GM23338 (cell line): ENCODE results near the gene PVALB. TPM values are rescaled to one million over a fixed set of nuclear protein-coding genes. Genes with fewer than 3 reads are reported as not detected.

Source experiments
- ATAC-seq: fragments of 200-7000 bp; cut with Tn5 transposase; 3 replicates; pipeline ENCODE4 v1.9.1; 2020
- DNase-seq: peaks from one replicate; pipeline ENCODE4 v3.0.0-alpha.2; 2015; ENCODE audit warnings: low spot score
- H2AFZ ChIP-seq: fragments of 200-600 bp; sonication (generic); 2 replicates; pipeline ENCODE4 v1.8.0; 2016; ENCODE audit warnings: antibody characterized with exemption, mild to moderate bottlenecking, moderate library complexity
- H3F3A ChIP-seq: fragments of 200-600 bp; sonication (generic); replicated peaks from 2 replicates; pipeline ENCODE4 v1.8.0; 2017; ENCODE audit warnings: antibody characterized with exemption, mixed run types, low read depth
- H3K27ac ChIP-seq: fragments of 200-600 bp; sonication (generic); 2 replicates; pipeline ENCODE4 v1.6.1; 2016; ENCODE audit warnings: low read depth
- H3K27me3 ChIP-seq: fragments of 200-600 bp; sonication (generic); 2 replicates; pipeline ENCODE4 v1.8.0; 2016; ENCODE audit warnings: mild to moderate bottlenecking, mixed run types, moderate library complexity; ENCODE audit not compliant: insufficient read depth
- H3K36me3 ChIP-seq: fragments of 200-600 bp; sonication (generic); 2 replicates; pipeline ENCODE4 v1.8.0; 2016; ENCODE audit warnings: mild to moderate bottlenecking; ENCODE audit not compliant: insufficient read depth
- H3K4me1 ChIP-seq: fragments of 200-600 bp; sonication (generic); 2 replicates; pipeline ENCODE4 v1.8.0; 2016; ENCODE audit warnings: mild to moderate bottlenecking, moderate library complexity; ENCODE audit not compliant: insufficient read depth
- H3K4me2 ChIP-seq: fragments of 200-600 bp; sonication (generic); 2 replicates; pipeline ENCODE4 v1.7.1; 2017; ENCODE audit warnings: mixed run types
- H3K4me3 ChIP-seq: fragments of 200-600 bp; sonication (generic); 2 replicates; pipeline ENCODE4 v1.6.1; 2016; ENCODE audit warnings: mixed run types
- H3K79me2 ChIP-seq: fragments of 200-600 bp; sonication (generic); replicated peaks from 2 replicates; pipeline ENCODE4 v1.8.0; 2017; ENCODE audit warnings: mild to moderate bottlenecking; ENCODE audit not compliant: insufficient read depth
- H3K9me2 ChIP-seq: fragments of 200-600 bp; sonication (generic); 2 replicates; pipeline ENCODE4 v1.8.0; 2017; ENCODE audit not compliant: insufficient read depth
- H4K20me1 ChIP-seq: fragments of 200-600 bp; sonication (generic); replicated peaks from 2 replicates; pipeline ENCODE4 v1.8.0; 2017; ENCODE audit warnings: mild to moderate bottlenecking; ENCODE audit not compliant: insufficient read depth
- H3K27ac Mint-ChIP-seq: 2 replicates; pipeline ENCODE4 v1.8.0; 2020; ENCODE audit warnings: inconsistent platforms, mild to moderate bottlenecking, moderate library complexity, mixed read lengths
- H3K27me3 Mint-ChIP-seq: 3 replicates; pipeline ENCODE4 v1.8.0; 2022; ENCODE audit warnings: low read depth, mild to moderate bottlenecking, moderate library complexity, mixed read lengths, inconsistent platforms; ENCODE audit not compliant: insufficient read depth, poor library complexity
- H3K36me3 Mint-ChIP-seq: 3 replicates; pipeline ENCODE4 v1.8.0; 2021; ENCODE audit warnings: low read depth, mild to moderate bottlenecking, inconsistent platforms, moderate library complexity, mixed read lengths
- H3K4me1 Mint-ChIP-seq: 3 replicates; pipeline ENCODE4 v1.8.0; 2020; ENCODE audit warnings: mild to moderate bottlenecking, inconsistent platforms, mixed read lengths
- H3K4me3 Mint-ChIP-seq: 3 replicates; pipeline ENCODE4 v1.8.0; 2021; ENCODE audit warnings: moderate library complexity, mild to moderate bottlenecking, inconsistent platforms, mixed read lengths
- H3K9me3 Mint-ChIP-seq: 3 replicates; pipeline ENCODE4 v1.8.0; 2020; ENCODE audit warnings: moderate library complexity, mild to moderate bottlenecking, inconsistent platforms, mixed read lengths
- CREB1 ChIP-seq: fragments of 250-450 bp; sonication (Bioruptor Pico); IDR thresholded peaks from 2 replicates; pipeline ENCODE4 v1.5.0; 2020; ENCODE audit warnings: low read depth, mild to moderate bottlenecking, moderate library complexity
- CTCF ChIP-seq, 2 experiments: fragments of 200-600 bp in 1 of 2; sonication (generic) in 1 of 2; conservative IDR thresholded peaks; 2 replicates each; pipeline versions ENCODE4 v1.5.1 to v1.6.1; 2016 to 2017; ENCODE audit warnings: antibody characterized with exemption in 2 of 2, low read depth in 2 of 2, mild to moderate bottlenecking in 2 of 2, moderate library complexity in 1 of 2
- EZH2 ChIP-seq: fragments of 200-600 bp; sonication (generic); IDR thresholded peaks from one replicate; pipeline ENCODE4 v1.8.0; 2017; ENCODE audit warnings: antibody characterized with exemption, mild to moderate bottlenecking, low read depth; ENCODE audit not compliant: unreplicated experiment
- EZH2phosphoT487 ChIP-seq: fragments of 200-600 bp; sonication (generic); IDR thresholded peaks from one replicate; pipeline ENCODE4 v1.8.1; 2018; ENCODE audit warnings: antibody characterized with exemption; ENCODE audit not compliant: unreplicated experiment
- JUNB ChIP-seq: IDR thresholded peaks from one replicate; pipeline ENCODE4 v1.6.1; 2016; ENCODE audit warnings: antibody characterized with exemption; ENCODE audit not compliant: unreplicated experiment
- NANOG ChIP-seq: IDR thresholded peaks from 2 replicates; pipeline ENCODE4 v1.6.1; 2016; ENCODE audit warnings: antibody characterized with exemption, borderline replicate concordance
- REST ChIP-seq: IDR thresholded peaks from one replicate; pipeline ENCODE4 v1.6.1; 2018; ENCODE audit warnings: antibody characterized with exemption; ENCODE audit not compliant: unreplicated experiment
- ZNF114 ChIP-seq: fragments of 250-450 bp; sonication (Bioruptor Pico); IDR thresholded peaks from 2 replicates; pipeline ENCODE4 v1.5.0; 2020; ENCODE audit warnings: mild to moderate bottlenecking, moderate library complexity
- polyA plus RNA-seq: library from polyadenylated mRNA; unstranded; fragments of >200 nt; fragmentation: Nextera tagmentation; extraction: Ambion mirVana; gene quantifications from 2 replicates; pipeline ENCODE4 v1.2.1, GENCODE V29; 2016
- total RNA-seq: library from RNA; depleted of rRNA; stranded (reverse); fragments of >200 nt; shearing (Covaris generic); gene quantifications from 2 replicates; pipeline ENCODE4 v1.2.3, GENCODE V29; 2014

Gene PVALB
- total and polyA plus RNA-seq, 2 experiments from 2014 or later = 7.9 TPM; not detected in 1

GRCh38 chr22:36764641-36765040, 52.2 kb downstream of the PVALB start (continued):
- TF ChIP-seq CTCF (conservative IDR thresholded peaks at IDR 0.05; ENCODE audit: low read depth in 2 of 2) (no peak), EZH2 (no peak), JUNB (no peak), ZNF114 (CRISPR knock-in tag) (no peak)

- H3K36me3 ChIP-seq = no peaks in the 10 kb centered on the region
- no peak overlapping the region for H3K27ac Mint-ChIP-seq
- no peak overlapping the region for H3K27ac ChIP-seq
- peaks cover 27% of the 10 kb centered on the region for H3K36me3 Mint-ChIP-seq
- no peaks in the 10 kb centered on the region; the same call in 1 of the 2 replicates for H4K20me1 ChIP-seq
- H3K4me3 Mint-ChIP-seq = no peak overlapping the region
- DNase-seq (no peak), ATAC-seq (no peak)
- no peak overlapping the region for H3K4me3 ChIP-seq
- no peaks in the 10 kb centered on the region for H3K79me2 ChIP-seq
- no peak overlapping the region for H2AFZ ChIP-seq
- H3K9me2 ChIP-seq = no peaks in the 10 kb centered on the region
- no peaks in the 10 kb centered on the region for H3K27me3 ChIP-seq
- no peaks in the 10 kb centered on the region for H3F3A ChIP-seq
- TF ChIP-seq EZH2phosphoT487 (no peak), CREB1 (CRISPR knock-in tag) (no peak)
- no peaks in the 10 kb centered on the region for H3K9me3 Mint-ChIP-seq
- peaks cover 10% of the 10 kb centered on the region for H3K4me1 Mint-ChIP-seq
- H3K4me2 ChIP-seq = no peak overlapping the region
- H3K4me1 ChIP-seq = no peaks in the 10 kb centered on the region
- peaks cover 8% of the 10 kb centered on the region for H3K27me3 Mint-ChIP-seq
These were observed 52.8 kb downstream of the PVALB start for GRCh38 chr22:36764060-36764459.

- H3K27me3 Mint-ChIP-seq = peaks cover 8% of the 10 kb centered on the region
- peaks cover 10% of the 10 kb centered on the region for H3K4me1 Mint-ChIP-seq
- no peak for ATAC-seq
- Histone ChIP-seq H3K79me2 (no peaks in the 10 kb centered on the region), H4K20me1 (no peaks in the 10 kb centered on the region; the same call in 1 of the 2 replicates), H2AFZ (no peak overlapping the region), H3K4me2 (no peak overlapping the region), H3K27me3 (no peaks in the 10 kb centered on the region), H3K4me3 (no peak overlapping the region), H3K9me2 (no peaks in the 10 kb centered on the region), H3K36me3 (no peaks in the 10 kb centered on the region), H3K4me1 (no peaks in the 10 kb centered on the region), H3F3A (no peaks in the 10 kb centered on the region), H3K27ac (no peak overlapping the region)
- no peak overlapping the region for H3K27ac Mint-ChIP-seq
- TF ChIP-seq REST = no peak
- no peak for TF ChIP-seq CTCF (conservative IDR thresholded peaks at IDR 0.05; ENCODE audit: low read depth in 2 of 2)
- TF ChIP-seq ZNF114 (CRISPR knock-in tag) = no peak
- TF ChIP-seq EZH2 = no peak
- TF ChIP-seq JUNB = no peak
- TF ChIP-seq EZH2phosphoT487 = no peak
- TF ChIP-seq NANOG = no peak
- peaks cover 27% of the 10 kb centered on the region for H3K36me3 Mint-ChIP-seq
- H3K4me3 Mint-ChIP-seq = no peak overlapping the region
- no peak for DNase-seq
- H3K9me3 Mint-ChIP-seq = no peaks in the 10 kb centered on the region
These were observed 53.3 kb downstream of the PVALB start for GRCh38 chr22:36763576-36763975.
